A673 (cell line): ENCODE measurements around the gene GBF1.

Source experiments
- CTCF ChIP-seq: fragments of 300-800, 200-600 bp; sonication (generic); conservative IDR thresholded peaks from 2 replicates; pipeline ENCODE4 v1.5.1; 2017; ENCODE audit warnings: low read depth, mild to moderate bottlenecking, antibody characterized with exemption, low read length, moderate library complexity, mixed read lengths
- EZH2 ChIP-seq: fragments of 200-600 bp; sonication (generic); IDR thresholded peaks from 2 replicates; pipeline ENCODE4 v1.6.1; 2017; ENCODE audit warnings: borderline replicate concordance, low read depth, mild to moderate bottlenecking, mixed read lengths, antibody characterized with exemption, low read length; ENCODE audit not compliant: poor library complexity, severe bottlenecking

DNA sequence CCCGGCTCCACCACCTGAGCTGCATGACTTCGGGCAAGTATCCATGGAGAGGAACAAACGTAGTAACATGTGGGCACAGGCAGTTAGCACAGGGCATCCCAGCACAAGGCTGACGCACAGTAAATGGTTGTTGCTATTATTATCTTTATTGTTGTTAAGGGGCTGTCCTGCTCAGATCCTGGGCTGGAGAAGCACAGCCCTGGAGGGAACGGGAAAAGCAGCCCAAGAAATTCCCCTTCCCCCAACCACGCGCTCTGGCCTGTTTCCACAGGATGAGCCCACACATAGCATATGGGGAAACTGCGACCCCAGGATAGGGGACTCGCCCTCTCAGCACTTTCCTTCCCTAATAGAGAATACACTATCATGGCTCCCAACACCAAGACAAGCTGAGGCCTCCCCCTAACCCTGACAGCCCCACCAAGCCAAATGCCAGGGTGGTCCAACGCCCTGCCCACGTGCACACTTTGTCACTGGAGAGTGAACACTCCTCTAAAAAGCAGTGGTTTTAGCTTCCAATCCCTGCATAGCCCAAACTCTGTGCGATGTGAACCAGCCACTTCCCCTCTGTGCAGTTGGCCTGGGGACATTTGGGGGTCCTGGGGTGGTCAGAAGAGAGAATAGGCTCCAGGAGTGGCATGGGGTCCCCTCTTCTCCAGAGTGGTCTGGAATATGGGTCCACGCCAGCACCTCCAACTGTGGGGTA lies 162.2 kb downstream of the GBF1 start:
- TF ChIP-seq EZH2 (no peak), CTCF (no peak)
